HG03575 (cell line): ENCODE measurements around the gene MTCH2.
"Not testable (repeated sequence)": the region's sequence is repeated elsewhere in the genome, so short reads cannot be mapped to it uniquely, and the experiment has no call there.

Experiments used
- ATAC-seq: cut with Tn5 transposase; IDR thresholded peaks from one replicate; pipeline ENCODE4 v1.9.1; 2021; ENCODE audit not compliant: unreplicated experiment, insufficient number of reproducible peaks, low FRiP score; ENCODE audit errors: extremely low read depth

Gene MTCH2

GRCh38 chr11:47645500-47645899 lies 3.1 kb upstream of the MTCH2 start:
- no peak for ATAC-seq

- no peak for ATAC-seq
These were observed 710 bp downstream of the MTCH2 start for GRCh38 chr11:47641600-47642098.

GRCh38 chr11:47640506-47640905 lies 1.9 kb downstream of the MTCH2 start:
- ATAC-seq: not testable (repeated sequence)

DNA sequence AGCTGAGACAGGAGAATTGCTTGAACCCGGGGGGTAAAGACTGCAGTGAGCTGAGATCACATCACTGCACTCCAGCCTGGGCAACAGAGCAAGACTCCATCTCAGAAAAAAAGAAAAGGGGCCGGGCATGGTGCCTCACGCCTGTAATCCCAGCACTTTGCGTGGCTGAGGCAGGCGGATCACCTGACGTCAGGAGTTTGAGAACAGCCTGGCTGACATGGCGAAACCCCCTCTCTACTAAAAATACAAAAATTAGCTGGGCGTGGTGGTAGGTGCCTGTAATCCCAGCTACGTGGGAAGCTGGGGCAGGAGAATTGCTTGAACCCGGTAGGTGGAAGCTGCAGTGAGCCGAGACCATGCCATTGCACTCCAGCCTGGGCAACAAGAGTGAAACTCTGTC lies 6.0 kb downstream of the MTCH2 start:
- ATAC-seq: not testable (repeated sequence)

DNA sequence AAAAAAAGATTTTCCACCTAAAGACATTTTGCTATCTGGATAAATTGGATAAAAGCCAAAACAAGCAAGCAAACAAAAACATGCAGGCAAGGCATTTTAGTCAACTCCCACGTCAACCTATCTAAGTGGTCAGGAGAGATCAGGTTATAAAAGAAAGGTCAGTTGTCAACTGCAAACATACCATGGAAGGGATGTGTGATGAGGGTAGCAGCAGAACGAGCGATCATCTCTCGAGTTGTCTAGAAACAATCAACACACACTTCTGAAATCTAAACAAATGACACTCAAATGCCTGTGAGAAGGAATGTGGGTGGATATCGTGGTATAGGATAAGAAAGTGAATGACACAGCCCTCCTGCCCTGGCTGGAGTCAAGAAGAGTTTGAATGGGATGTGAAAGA lies 10.9 kb downstream of the MTCH2 start:
- ATAC-seq: no peak

GRCh38 chr11:47628026-47628425 lies 14.3 kb downstream of the MTCH2 start:
- ATAC-seq: no peak

DNA sequence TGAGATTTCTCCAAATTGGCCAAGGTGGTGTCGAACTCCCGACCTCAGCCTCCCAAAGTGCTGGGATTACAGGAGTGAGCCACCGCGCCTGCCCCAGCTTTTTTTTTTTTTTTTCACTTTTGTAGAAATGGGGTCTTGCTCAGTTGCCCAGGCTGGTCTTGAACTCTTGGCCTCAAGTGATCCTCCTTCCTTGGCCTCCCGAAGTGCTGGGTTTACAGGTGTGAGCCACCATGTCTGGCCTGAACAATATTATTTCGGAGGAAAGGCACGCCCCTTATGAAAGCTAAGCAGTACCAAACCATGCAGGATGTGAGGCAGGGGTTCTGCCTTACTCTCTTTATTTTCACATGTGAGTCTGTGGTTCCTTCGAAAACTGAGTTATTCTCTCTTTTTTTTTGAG lies 16.1 kb downstream of the MTCH2 start:
- no peak for ATAC-seq

- no peak for ATAC-seq
These were observed 21.5 kb downstream of the MTCH2 start for GRCh38 chr11:47620836-47621378.

GRCh38 chr11:47617417-47617809 lies 24.9 kb downstream of the MTCH2 start:
- ATAC-seq: no peak

GRCh38 chr11:47616726-47617416 lies 25.5 kb downstream of the MTCH2 start:
- no peak for ATAC-seq

DNA sequence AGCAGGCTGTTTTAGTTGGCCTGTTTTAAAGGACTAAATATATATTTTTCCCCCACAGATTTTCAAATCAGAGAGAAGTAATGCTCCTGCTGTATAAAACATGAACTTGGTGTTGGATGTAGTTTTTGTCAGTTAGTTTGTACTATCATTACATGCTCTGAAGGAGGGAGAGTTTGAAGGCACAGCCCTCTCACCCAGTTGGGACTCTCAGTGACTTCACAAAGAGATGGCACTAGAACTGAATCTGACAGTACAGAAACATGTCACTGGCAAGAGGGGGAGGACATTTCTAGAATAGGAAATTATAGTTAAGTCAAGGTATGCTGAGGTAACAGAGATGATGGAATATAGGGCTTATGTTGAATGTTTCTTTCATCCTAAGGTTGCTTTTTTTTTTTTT lies 27.1 kb downstream of the MTCH2 start:
- ATAC-seq: no peak

DNA sequence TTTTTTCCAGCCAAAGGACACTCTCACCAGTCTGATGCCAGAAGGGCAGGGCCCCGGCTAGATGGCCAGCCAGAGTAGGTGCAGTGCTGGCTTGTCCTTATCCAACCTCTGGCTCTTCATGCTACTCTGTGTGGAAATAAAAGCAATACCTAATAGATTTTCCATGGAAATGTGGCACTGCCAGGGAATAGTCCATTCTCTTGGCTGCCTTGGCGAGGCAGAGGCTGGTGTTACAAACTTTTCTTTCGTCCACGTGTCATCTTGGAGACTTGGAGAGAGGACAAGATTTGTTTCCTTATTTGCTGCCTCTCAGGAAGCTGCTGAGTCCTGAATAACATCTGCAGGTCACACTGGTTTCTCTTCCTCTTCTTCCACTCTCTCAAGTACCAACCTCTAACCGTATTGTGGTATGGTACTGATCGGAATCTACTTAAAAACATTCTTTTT lies 31.0 kb downstream of the MTCH2 start:
- no peak for ATAC-seq

DNA sequence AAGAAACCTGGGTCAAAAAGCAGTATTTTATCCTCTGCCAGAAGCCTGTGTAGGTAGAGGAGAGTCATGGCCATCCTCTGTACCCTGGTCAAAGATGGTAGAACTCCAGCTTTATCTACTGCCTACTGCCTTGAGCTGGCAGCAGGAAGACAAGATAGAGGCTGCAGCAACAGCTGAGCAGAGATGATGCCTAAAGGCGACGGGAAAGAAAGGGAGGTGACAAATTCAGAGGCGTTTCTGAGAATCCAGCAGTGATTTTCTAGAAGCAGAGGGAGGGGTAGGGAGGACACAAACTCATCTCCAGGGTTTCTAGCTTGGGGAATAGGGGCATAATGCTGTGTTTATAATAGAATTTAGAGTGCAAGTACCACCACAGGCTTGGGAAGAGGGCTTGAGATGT lies 32.7 kb downstream of the MTCH2 start:
- no peak for ATAC-seq

DNA sequence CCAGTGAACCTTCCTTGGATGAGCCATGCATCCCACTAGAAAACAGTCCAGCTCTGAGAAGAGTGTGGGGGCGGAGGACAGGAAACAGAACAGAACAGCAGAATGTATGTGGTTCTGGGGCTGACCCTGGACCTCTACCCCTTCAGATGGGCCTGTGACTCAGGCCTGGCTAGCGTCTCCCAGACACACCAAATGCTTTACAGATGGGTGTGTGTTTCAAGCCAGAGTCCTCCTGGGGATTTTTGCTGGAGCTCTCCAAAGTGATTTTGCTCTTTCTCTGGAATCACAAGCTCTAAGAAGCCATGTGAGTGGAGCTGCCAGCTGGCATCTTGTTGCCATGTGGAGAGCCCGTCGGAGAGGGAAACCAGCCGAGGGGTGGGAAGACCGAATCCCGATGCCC lies 35.0 kb downstream of the MTCH2 start:
- ATAC-seq: no peak

DNA sequence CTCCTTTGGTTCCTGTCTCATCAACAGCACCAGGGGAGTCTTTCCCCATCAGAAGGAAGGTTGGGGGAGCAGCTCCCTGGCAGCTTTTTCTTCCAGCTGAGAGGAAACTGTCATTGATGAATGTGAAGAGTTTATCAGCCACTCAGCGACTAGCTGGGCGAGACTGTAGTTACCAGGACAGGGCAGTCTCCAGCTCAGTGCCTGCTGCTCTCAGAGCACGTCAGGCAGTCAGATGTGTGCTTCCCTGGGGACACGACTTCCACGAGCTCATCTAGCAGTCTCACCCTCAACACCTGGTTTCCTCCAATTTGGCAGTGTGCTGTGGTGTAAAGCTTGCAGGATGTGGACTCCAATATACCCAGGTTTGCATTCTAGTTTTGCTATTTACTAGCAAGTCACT lies 35.6 kb downstream of the MTCH2 start:
- no peak for ATAC-seq

DNA sequence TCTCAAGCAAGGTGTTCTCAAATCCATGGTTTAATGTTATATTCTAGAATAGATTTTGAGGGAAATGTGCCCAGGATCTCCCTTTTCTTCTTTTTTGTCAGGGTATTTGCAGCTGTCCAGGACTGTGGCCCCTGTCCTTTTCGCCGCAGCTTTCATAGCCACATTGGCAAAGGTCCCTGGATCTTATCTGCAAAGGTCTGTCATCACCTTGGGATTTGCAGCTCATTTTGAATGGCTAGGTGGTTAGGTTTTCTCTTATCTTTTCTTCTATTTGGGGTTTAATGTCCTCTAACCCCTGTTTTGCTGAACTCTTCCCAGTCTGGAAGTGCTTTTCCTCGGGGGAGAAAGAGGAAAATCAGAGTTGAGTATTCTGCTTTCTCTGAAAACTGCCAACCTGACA lies 36.4 kb downstream of the MTCH2 start:
- ATAC-seq: no peak

- no peak for ATAC-seq
These were observed 39.1 kb downstream of the MTCH2 start for GRCh38 chr11:47603295-47603694.

- no peak for ATAC-seq
These were observed 42.5 kb downstream of the MTCH2 start for GRCh38 chr11:47599902-47600301.

DNA sequence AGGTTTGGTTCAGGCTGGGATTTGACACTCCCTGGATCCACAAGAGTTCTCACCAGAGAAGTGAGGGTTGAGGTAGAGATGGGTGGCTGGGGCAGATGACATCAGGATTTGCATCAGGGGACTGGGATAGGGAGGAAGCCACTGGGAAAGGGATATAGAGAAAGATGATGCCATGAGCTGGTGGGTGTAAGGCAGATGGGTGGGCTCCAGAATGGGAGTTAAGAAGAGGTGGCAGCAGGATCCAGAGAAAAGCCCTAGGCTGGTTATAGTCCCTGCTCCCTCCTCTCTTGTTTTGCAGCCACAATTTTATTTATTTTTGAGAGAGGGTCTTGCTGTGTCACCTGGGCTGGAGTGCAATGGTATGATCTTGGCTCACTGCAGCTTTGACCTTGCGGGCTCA lies 46.4 kb downstream of the MTCH2 start:
- ATAC-seq: no peak

DNA sequence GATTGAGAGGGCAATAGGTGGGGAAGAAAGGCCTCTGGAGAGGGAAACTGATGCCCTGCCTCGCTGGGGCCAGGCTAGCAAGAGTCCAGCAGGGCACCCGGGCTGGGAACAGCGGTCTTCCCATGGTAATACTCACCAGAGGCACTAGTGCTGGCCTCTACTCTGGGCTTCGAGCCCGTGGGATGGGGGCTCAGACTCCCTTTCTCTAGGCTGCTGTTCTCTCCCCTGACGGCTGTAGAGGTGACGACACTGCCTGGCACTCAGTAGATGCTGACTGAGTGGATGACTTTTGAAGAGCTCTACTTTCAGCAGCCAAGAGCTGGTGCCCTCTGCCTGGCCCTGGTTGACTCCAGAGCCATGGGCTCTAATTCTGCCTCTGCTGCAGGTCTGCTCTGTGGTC lies 47.3 kb downstream of the MTCH2 start:
- no peak for ATAC-seq
